ENCODE measurements around the gene DSC2.

Gene DSC2

DNA sequence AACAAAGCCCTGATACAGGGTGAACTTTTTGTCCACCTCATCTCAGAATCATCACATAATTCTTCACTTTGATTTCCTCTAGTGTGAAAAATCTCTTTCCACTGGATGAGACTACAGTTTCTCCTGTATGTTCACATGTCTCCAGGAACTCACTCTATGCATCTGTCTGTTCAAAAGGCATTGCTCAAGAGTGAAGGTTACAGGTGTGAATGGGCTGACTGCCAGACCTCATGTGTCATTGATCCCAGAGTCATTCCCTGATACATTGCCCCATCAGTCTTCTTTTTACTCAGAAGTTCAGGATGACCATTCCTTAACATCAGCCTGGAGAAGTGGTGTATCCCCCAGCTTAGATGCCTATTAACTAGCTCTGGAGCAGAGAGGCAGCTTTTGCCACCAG lies 55.3 kb downstream of the DSC2 start:
- H3K4me3 ChIP-seq (ENCODE audit: low read depth, low read length): no peak overlapping the region
- DNase-seq (ENCODE audit: low read depth): no peak
- TF ChIP-seq, protein P1, sequence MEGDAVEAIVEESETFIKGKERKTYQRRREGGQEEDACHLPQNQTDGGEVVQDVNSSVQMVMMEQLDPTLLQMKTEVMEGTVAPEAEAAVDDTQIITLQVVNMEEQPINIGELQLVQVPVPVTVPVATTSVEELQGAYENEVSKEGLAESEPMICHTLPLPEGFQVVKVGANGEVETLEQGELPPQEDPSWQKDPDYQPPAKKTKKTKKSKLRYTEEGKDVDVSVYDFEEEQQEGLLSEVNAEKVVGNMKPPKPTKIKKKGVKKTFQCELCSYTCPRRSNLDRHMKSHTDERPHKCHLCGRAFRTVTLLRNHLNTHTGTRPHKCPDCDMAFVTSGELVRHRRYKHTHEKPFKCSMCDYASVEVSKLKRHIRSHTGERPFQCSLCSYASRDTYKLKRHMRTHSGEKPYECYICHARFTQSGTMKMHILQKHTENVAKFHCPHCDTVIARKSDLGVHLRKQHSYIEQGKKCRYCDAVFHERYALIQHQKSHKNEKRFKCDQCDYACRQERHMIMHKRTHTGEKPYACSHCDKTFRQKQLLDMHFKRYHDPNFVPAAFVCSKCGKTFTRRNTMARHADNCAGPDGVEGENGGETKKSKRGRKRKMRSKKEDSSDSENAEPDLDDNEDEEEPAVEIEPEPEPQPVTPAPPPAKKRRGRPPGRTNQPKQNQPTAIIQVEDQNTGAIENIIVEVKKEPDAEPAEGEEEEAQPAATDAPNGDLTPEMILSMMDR (IDR thresholded peaks at IDR 0.05; ENCODE audit: control insufficient read depth, extremely low read depth, insufficient read depth): no peak

DNA sequence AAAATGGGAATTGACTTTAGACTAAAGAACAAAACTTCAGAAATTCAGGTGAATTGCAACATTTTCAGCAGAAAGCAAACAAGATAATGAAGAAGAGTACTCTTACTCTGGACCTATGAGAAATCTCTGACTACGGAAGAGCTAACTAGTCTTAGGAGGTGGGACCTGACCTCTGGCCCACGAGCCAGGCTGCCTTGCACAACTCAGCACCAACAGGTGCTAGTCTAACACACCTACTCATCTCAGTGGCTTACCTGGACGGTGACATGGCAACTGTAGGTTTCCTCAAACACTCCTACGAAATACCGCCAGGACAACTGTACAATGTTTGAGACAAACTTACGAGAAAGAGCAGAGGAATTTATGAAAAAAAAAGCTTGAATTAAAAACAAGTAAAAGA lies 56.6 kb downstream of the DSC2 start:
- H3K4me3 ChIP-seq (ENCODE audit: low read depth, low read length): no peak overlapping the region
- DNase-seq (ENCODE audit: low read depth): no peak
- TF ChIP-seq, protein P1 (IDR thresholded peaks at IDR 0.05; ENCODE audit: control insufficient read depth, extremely low read depth, insufficient read depth): no peak

DNA sequence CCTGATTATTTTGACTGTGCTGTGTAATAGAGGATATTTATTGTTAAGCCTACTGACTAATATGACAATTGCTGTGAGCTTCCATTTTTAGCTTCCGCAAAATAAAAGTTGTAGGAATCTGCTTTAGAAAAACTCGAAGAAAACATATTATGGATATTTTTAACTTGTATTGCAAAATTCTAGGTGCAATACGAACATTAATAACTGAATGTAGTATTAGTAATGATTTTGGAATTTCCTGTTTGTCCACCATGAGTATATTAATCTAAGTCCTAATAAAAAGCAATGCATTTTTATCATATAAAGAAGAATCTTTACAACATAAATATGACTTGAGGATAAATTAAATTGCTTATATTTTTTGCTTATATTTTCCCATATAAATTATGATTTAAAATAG lies 57.3 kb downstream of the DSC2 start:
- no peak for DNase-seq (ENCODE audit: low read depth)
- TF ChIP-seq, protein P1 (IDR thresholded peaks at IDR 0.05; ENCODE audit: control insufficient read depth, extremely low read depth, insufficient read depth): no peak

DNA sequence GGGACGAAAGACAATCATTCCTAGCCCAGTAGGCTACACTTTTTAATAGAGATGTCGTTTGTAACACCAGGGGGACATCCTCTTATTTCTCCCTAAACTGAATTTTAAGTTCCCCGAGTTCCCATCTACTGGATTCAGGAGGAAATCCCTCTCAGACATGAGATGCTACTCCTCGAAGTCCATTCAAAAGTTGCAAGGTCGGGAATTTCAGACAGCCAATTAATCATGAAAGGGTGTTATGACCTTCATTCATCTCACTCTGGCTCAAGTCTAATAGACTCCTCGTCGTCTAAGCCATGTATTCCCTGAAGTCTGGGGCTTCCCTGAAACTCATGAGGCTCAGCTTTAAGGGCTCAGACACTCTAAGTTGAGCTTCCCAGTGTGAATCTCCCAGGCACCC lies 58.5 kb downstream of the DSC2 start:
- no peak overlapping the region for H3K4me3 ChIP-seq (ENCODE audit: low read depth, low read length)
- TF ChIP-seq, protein P1 (IDR thresholded peaks at IDR 0.05; ENCODE audit: control insufficient read depth, extremely low read depth, insufficient read depth): no peak
- no peak for DNase-seq (ENCODE audit: low read depth)

More for the DNA sequence above, 57.3 kb downstream of the DSC2 start:
- H3K4me3 ChIP-seq (ENCODE audit: low read depth, low read length): no peak overlapping the region

DNA sequence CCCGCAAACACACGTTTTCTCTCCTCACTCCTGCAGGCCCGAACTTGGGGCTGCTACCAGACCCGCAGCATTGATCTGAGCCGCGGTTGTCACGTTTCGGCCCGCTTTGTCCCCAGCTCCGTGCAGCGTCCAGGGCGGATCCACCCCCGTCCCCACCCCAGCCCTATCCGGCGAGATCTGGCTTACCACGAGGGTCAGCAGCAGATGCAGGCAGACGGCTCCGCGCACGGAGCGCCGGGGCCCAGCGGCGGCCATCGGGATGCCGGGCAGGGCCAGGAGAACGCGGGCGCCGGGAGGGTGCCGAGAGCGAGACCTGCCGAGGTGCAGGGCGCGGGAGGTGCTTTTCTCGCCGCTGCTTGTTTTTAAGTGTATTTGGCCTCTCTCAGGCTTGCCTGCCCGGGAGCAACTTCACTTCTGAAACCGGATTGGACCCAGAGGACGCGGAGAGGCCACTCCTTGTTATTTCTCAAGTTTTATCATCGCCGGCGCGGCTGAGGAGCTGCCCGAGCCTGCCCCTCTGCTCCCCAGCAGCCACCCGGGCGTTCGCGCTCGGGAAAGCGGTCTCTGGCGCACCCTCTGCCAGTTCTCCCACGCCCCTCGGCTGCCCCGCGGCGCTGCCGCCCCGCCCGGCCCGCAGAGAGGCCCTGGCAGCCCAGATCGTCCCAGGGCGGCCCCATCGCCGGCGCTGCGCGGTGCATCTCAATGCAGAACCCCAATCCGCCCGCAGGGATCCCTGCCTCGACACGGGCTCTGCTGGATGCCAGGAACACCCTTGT lies 59.6 kb downstream of the DSC2 start, which contains the start of gene DSC3:
TSS of gene DSC3 (minus strand) at position 337 of the 776 bp plus-strand sequence. CDS start at position 255, 82 bp downstream.
- no peak for DNase-seq (ENCODE audit: low read depth)
- TF ChIP-seq, protein P1 (IDR thresholded peaks at IDR 0.05; ENCODE audit: control insufficient read depth, extremely low read depth, insufficient read depth): no peak
- peak within 1 kb of the TSS; percentile 37 for H3K4me3 ChIP-seq (ENCODE audit: low read depth, low read length)

DNA sequence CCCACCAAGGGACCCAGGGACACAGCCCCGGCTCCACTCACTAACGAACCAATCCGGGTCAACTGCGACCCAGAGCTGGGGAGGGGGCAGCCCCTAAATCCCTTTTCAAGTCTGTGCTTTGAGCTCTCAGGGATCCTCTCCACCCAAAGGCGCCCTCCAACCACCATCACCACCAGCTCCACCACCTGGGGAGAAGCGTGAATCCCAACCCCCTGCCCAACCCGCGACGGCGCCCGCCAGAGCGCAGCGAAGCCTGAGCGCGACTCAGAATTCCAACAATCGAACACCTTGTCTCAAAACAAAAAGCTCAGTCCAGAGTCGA lies 60.2 kb downstream of the DSC2 start:
- DNase-seq (ENCODE audit: low read depth): no peak
- peak overlapping the region; percentile 37 for H3K4me3 ChIP-seq (ENCODE audit: low read depth, low read length)

More for the DNA sequence above, 60.2 kb downstream of the DSC2 start:
- TF ChIP-seq, protein P1 (IDR thresholded peaks at IDR 0.05; ENCODE audit: control insufficient read depth, extremely low read depth, insufficient read depth): no peak

Measured in LNCaP clone FGC (cell line).